WTC11 (cell line): ENCODE data around the gene CCDC198. TPM values are rescaled to one million over a fixed set of nuclear protein-coding genes. Genes with fewer than 3 reads are reported as not detected.

Source experiments
- total RNA-seq: library from RNA; stranded (reverse); gene quantifications from 3 replicates; pipeline ENCODE4 v1.2.3, GENCODE V29; 2021

CCDC198 gene
- total RNA-seq, 1 experiment from 2014 or later = not detected

Other genes with a start within 250 kb of the CCDC198 start
- 71.5 to 80.4 TPM (median 74.2 TPM) in 3 replicates for gene EXOC5, start 225.0 kb downstream of the CCDC198 start, total RNA-seq
- gene AP5M1, start 224.9 kb downstream of the CCDC198 start, total RNA-seq = 40.4 to 48.5 TPM (median 43.8 TPM) in 3 replicates
- gene NAA30, start 103.3 kb downstream of the CCDC198 start, total RNA-seq = 16.9 to 18.5 TPM (median 17.8 TPM) in 3 replicates